ENCODE results near the gene SLC25A23. TPM values are rescaled to one million over a fixed set of nuclear protein-coding genes. Genes with fewer than 3 reads are reported as not detected.

The SLC25A23 gene
- total RNA-seq, 1 experiment from 2014 or later: 18.7 TPM

DNA sequence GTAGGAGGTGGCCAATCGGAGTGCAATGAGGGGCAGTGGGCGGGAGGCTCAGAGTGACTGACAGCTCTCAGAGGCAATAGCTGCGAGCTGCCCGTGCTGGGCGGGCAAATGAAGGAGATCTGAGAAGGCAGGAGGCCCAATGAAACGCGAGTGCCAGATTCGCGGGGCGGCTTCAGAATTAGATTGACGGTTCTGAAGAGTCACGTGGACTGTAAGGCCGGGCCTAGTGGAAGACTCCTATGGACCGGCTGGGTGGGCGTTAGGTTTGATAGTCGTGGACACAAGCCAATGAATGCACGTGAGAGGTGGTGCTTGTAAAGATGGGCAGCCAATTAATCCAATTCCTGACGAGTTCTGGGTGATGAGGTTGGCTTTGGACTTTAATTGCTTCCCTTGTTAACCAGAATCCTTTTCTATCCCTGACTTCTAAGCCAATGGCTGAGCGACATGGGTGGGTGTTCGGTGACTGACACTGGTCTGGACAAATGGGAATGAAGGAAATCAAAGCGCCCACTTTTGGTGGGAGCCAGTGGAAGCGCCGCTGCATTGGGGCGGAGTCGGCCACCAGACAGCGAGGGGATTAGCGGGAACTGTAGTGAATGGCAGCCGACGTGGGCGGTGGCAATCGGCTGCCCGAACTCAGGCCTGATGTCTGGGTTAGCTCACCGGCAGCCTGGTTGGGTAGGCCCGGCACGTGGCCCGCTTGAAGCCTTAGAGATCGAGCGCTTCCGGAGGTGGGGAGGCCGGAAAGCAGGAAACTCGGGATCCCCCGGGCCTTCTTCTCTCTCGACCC lies 34.5 kb downstream of the SLC25A23 start:
- Histone ChIP-seq H3K36me3 (ENCODE audit: control insufficient read depth, insufficient read depth, low read length) (peaks cover 9% of the 10 kb centered on the region), H3K27me3 (ENCODE audit: control insufficient read depth, insufficient read depth, low read length) (no peaks in the 10 kb centered on the region), H3K4me1 (ENCODE audit: control insufficient read depth, insufficient read depth, low read length) (peaks cover 9% of the 10 kb centered on the region), H3K27ac (ENCODE audit: low read length) (peak overlapping the region; percentile 85), H3K4me3 (ENCODE audit: low read depth in 2 of 2, low read length in 2 of 2) (peak overlapping the region; percentile 32 to 93), H3K9me3 (ENCODE audit: control insufficient read depth, insufficient read depth, low read depth, low read length) (no peaks in the 10 kb centered on the region)
- intact Hi-C loops (cut with micrococcal nuclease; ENCODE audit: unreplicated experiment) (no loop called here), in situ Hi-C loops (cut with HindIII; ENCODE audit: low pct_unique_long_range_greater_than_20kb, low sequenced_read_pairs) (no loop called here)
- TF ChIP-seq TCF7L2 (IDR thresholded peaks at IDR 0.05; ENCODE audit: low read depth, low read length) (peak; percentile 83), SIN3A (IDR thresholded peaks at IDR 0.05; ENCODE audit: borderline replicate concordance, insufficient read depth, low read depth, low read length) (no peak)
- ATAC-seq: peak; percentile 96
- peak; percentile 100 for DNase-seq (ENCODE audit: low read depth, low spot score)
- no TSS peak for BruUV-seq (replicated peaks)
- ChIA-PET POLR2A (interaction anchor here (0.6 kb wide), 1 partner anchor 247 kb away, joined by 4 read pairs; no protein-coding TSS in a partner anchor), CTCF (interaction anchor here (0.7 kb wide), 1 partner anchor 51 kb away, joined by 3 read pairs; no protein-coding TSS in a partner anchor)

DNA sequence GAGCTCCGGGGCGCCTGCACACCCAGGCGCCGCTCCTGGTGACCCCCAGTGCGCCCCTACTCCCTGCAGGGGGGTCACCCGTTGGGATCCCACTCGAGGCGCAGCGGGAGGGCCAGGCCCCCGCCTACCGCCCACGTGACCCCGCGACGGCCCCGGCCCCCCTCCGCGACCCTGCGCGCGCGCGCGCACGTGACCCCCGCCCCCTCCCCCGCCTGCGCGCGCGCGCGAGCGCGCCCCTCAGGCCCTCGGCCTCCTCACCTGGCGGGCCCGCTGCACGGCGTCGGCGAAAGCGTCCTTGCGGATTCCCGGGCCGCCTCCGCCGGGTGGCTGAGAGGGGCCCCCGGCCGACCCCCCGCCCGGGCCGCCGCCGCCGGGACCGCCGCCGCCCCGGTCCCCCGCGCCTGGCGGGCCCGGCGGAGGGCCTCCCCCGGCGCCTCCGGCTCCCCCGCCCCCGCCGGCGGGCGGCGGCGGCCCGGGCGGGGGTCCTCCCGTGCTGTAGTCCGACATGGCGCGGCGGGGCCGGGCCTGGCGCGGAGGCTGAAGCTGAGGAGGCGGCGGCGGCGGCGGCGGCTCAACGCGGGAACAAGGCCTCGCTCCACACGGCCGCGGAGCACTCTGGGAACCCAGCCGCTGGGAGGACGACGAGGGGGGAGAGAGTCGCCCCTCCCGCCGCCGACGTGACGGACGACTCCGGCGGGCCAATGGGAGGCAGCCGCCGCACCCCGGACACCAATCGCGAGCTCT lies 35.2 kb downstream of the SLC25A23 start, which contains the start of gene KHSRP:
Gene KHSRP (minus strand): TSS at position 617 of the 744 bp plus-strand sequence. CDS start 110 bp downstream, at position 507.
- H3K27me3 ChIP-seq (ENCODE audit: control insufficient read depth, insufficient read depth, low read length): no peaks in the 10 kb centered on the region
- in situ Hi-C loops (cut with HindIII; ENCODE audit: low pct_unique_long_range_greater_than_20kb, low sequenced_read_pairs) (no loop called here), intact Hi-C loops (cut with micrococcal nuclease; ENCODE audit: unreplicated experiment) (no loop called here)
- DNase-seq (ENCODE audit: low read depth, low spot score): no peak
- BruUV-seq (replicated peaks): no TSS peak
- ATAC-seq: no peak
- ChIA-PET CTCF (interaction anchor here (0.7 kb wide), 1 partner anchor 52 kb away, joined by 3 read pairs; no protein-coding TSS in a partner anchor), POLR2A (interaction anchor here (0.6 kb wide), 1 partner anchor 246 kb away, joined by 4 read pairs; no protein-coding TSS in a partner anchor)
- H3K36me3 ChIP-seq (ENCODE audit: control insufficient read depth, insufficient read depth, low read length): peaks cover 9% of the 10 kb centered on the region
- peak within 1 kb of the TSS; percentile 85 for H3K27ac ChIP-seq (ENCODE audit: low read length)
- TF ChIP-seq, protein P1, sequence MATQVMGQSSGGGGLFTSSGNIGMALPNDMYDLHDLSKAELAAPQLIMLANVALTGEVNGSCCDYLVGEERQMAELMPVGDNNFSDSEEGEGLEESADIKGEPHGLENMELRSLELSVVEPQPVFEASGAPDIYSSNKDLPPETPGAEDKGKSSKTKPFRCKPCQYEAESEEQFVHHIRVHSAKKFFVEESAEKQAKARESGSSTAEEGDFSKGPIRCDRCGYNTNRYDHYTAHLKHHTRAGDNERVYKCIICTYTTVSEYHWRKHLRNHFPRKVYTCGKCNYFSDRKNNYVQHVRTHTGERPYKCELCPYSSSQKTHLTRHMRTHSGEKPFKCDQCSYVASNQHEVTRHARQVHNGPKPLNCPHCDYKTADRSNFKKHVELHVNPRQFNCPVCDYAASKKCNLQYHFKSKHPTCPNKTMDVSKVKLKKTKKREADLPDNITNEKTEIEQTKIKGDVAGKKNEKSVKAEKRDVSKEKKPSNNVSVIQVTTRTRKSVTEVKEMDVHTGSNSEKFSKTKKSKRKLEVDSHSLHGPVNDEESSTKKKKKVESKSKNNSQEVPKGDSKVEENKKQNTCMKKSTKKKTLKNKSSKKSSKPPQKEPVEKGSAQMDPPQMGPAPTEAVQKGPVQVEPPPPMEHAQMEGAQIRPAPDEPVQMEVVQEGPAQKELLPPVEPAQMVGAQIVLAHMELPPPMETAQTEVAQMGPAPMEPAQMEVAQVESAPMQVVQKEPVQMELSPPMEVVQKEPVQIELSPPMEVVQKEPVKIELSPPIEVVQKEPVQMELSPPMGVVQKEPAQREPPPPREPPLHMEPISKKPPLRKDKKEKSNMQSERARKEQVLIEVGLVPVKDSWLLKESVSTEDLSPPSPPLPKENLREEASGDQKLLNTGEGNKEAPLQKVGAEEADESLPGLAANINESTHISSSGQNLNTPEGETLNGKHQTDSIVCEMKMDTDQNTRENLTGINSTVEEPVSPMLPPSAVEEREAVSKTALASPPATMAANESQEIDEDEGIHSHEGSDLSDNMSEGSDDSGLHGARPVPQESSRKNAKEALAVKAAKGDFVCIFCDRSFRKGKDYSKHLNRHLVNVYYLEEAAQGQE (IDR thresholded peaks at IDR 0.05; ENCODE audit: insufficient read depth in 1 of 2, low read depth in 2 of 2, low read length in 1 of 2): no peak
- TF ChIP-seq POLR2AphosphoS5 (IDR thresholded peaks at IDR 0.05; ENCODE audit: low read depth, low read length) (peak; percentile 43; the same call in 1 of the 2 replicates), TCF7L2 (IDR thresholded peaks at IDR 0.05; ENCODE audit: low read depth, low read length) (no peak)
- H3K9me3 ChIP-seq (ENCODE audit: control insufficient read depth, insufficient read depth, low read depth, low read length): no peaks in the 10 kb centered on the region
- H3K4me3 ChIP-seq (ENCODE audit: low read depth in 2 of 2, low read length in 2 of 2): peak within 1 kb of the TSS; percentile 93 to 95
- peaks cover 9% of the 10 kb centered on the region for H3K4me1 ChIP-seq (ENCODE audit: control insufficient read depth, insufficient read depth, low read length)

DNA sequence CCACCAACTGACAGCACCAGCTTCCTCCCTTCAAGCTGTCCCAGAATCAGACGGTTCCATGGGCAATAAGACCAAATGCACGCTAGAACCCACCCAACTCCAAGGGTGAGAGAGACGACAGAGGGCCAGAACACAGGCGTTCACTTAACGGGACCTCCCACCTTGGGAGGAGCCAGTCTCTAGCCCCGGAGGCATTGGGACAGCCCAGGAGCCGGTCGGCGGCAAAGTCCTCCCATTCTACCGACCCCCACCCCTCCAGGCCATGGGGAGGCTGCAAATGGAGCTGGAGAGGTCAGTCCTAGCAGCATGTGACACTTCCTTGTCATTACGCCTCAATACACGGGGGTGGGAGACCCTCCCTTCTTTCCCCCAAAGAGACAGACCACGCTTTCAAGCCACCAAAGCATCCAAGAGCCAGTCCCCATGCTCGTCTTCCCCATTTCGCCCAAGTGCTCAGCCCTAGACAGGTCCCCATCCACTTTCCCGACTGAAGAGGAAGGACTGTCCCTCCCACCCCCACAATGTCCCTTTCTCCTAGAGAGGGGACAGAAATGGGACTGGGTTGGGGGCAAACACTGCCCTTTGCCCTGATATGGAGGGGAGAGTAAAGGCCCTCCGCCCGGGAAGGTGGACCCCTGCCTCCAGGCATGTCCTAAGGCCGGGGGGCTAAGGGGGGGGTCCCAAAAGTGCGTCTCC lies 35.9 kb downstream of the SLC25A23 start:
- CTCF ChIA-PET: no interaction called here
- Histone ChIP-seq H3K27me3 (ENCODE audit: control insufficient read depth, insufficient read depth, low read length) (no peaks in the 10 kb centered on the region), H3K9me3 (ENCODE audit: control insufficient read depth, insufficient read depth, low read depth, low read length) (no peaks in the 10 kb centered on the region), H3K4me1 (ENCODE audit: control insufficient read depth, insufficient read depth, low read length) (peaks cover 9% of the 10 kb centered on the region), H3K36me3 (ENCODE audit: control insufficient read depth, insufficient read depth, low read length) (peaks cover 11% of the 10 kb centered on the region), H3K4me3 (ENCODE audit: low read depth in 2 of 2, low read length in 2 of 2) (peak overlapping the region; percentile 93 to 95), H3K27ac (ENCODE audit: low read length) (peak overlapping the region; percentile 79)
- intact Hi-C loops (cut with micrococcal nuclease; ENCODE audit: unreplicated experiment): no loop called here
- POLR2A ChIA-PET: no interaction called here
- TF ChIP-seq POLR2AphosphoS5 (IDR thresholded peaks at IDR 0.05; ENCODE audit: low read depth, low read length) (no peak), SIN3A (IDR thresholded peaks at IDR 0.05; ENCODE audit: borderline replicate concordance, insufficient read depth, low read depth, low read length) (no peak)
- TF ChIP-seq, protein P2, sequence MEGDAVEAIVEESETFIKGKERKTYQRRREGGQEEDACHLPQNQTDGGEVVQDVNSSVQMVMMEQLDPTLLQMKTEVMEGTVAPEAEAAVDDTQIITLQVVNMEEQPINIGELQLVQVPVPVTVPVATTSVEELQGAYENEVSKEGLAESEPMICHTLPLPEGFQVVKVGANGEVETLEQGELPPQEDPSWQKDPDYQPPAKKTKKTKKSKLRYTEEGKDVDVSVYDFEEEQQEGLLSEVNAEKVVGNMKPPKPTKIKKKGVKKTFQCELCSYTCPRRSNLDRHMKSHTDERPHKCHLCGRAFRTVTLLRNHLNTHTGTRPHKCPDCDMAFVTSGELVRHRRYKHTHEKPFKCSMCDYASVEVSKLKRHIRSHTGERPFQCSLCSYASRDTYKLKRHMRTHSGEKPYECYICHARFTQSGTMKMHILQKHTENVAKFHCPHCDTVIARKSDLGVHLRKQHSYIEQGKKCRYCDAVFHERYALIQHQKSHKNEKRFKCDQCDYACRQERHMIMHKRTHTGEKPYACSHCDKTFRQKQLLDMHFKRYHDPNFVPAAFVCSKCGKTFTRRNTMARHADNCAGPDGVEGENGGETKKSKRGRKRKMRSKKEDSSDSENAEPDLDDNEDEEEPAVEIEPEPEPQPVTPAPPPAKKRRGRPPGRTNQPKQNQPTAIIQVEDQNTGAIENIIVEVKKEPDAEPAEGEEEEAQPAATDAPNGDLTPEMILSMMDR (IDR thresholded peaks at IDR 0.05): no peak
- TF ChIP-seq, protein P1 (IDR thresholded peaks at IDR 0.05; ENCODE audit: insufficient read depth in 1 of 2, low read depth in 2 of 2, low read length in 1 of 2): no peak
- in situ Hi-C loops (cut with HindIII; ENCODE audit: low pct_unique_long_range_greater_than_20kb, low sequenced_read_pairs): no loop called here
- no TSS peak for BruUV-seq (replicated peaks)
- DNase-seq (ENCODE audit: low read depth, low spot score): no peak
- no peak for ATAC-seq
